ENCODE results near the gene AGTR1. TPM values are rescaled to one million over a fixed set of nuclear protein-coding genes. Genes with fewer than 3 reads are reported as not detected.

Gene AGTR1
- total RNA-seq, 2 experiments from 2014 or later, result not detected

DNA sequence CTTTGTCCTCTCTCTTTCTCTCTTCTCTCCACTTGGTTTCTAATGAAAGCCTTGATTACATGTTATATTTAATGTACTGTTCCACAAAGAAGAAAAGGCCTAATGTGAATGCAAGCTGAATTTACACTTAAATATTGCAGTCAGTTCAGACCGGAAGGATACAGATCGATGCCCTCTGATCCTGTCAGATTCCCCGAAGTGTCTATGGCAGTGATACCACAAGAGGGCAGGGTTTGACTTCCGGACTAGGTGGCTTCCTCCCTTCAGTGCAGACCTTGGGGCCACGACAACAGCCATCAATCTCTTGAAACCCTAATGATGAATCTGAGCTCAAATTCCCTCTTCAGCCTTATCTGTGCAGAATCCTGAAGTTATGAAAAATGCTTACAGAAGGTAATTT lies 29.5 kb downstream of the AGTR1 start:
- Mint-ChIP-seq H3K36me3 (ENCODE audit: low read depth) (no peaks in the 10 kb centered on the region), H3K9me3 (ENCODE audit: low read depth) (no peaks in the 10 kb centered on the region), H3K27me3 (peaks cover 2% of the 10 kb centered on the region), H3K4me1 (no peaks in the 10 kb centered on the region), H3K4me3 (no peak overlapping the region), H3K27ac (no peak overlapping the region)
- POLR2A ChIA-PET, result no interaction called here
- CTCF ChIA-PET, result interaction anchor here (0.8 kb wide), 1 partner anchor 9 kb away, joined by 3 read pairs; no protein-coding TSS in a partner anchor
- peak; percentile 44 for ATAC-seq
- intact Hi-C loops (cut with DNase I, micrococcal nuclease), result loop anchor here in 1 of 2 experiments (5.0 kb wide), 1 partner anchor 220 kb away; no protein-coding TSS in a partner anchor
- DNase-seq, result peak; percentile 26

DNA sequence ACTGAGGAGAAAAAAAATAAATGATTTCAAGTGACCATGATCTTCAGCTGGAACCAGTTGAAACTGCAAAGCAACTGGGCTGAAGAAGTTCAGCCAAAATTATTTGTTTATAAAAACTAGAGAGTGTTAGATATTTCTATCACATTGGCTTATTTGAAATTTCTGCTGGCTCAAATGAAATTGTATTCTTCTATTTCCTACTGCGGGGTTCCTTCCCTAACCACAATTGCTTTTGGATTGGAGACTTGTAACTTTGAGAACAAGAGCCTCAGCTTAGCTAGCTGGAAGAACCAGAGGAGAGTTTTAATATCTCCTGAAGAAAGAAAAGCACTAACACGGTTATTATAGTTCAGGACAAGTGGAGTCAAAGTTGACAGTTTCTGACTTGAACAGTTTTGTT lies 31.1 kb downstream of the AGTR1 start:
- ATAC-seq (no peak), DNase-seq (no peak)
- no peak overlapping the region for H3K4me3 Mint-ChIP-seq
- intact Hi-C loops (cut with DNase I, micrococcal nuclease), result loop anchor here in 1 of 2 experiments (5.0 kb wide), 1 partner anchor 219 kb away; no protein-coding TSS in a partner anchor
- POLR2A ChIA-PET, result no interaction called here
- H3K4me1 Mint-ChIP-seq, result no peaks in the 10 kb centered on the region
- no peaks in the 10 kb centered on the region for H3K36me3 Mint-ChIP-seq (ENCODE audit: low read depth)
- no peaks in the 10 kb centered on the region for H3K9me3 Mint-ChIP-seq (ENCODE audit: low read depth)
- CTCF ChIA-PET, result no interaction called here
- peaks cover 2% of the 10 kb centered on the region for H3K27me3 Mint-ChIP-seq
- H3K27ac Mint-ChIP-seq, result no peak overlapping the region

DNA sequence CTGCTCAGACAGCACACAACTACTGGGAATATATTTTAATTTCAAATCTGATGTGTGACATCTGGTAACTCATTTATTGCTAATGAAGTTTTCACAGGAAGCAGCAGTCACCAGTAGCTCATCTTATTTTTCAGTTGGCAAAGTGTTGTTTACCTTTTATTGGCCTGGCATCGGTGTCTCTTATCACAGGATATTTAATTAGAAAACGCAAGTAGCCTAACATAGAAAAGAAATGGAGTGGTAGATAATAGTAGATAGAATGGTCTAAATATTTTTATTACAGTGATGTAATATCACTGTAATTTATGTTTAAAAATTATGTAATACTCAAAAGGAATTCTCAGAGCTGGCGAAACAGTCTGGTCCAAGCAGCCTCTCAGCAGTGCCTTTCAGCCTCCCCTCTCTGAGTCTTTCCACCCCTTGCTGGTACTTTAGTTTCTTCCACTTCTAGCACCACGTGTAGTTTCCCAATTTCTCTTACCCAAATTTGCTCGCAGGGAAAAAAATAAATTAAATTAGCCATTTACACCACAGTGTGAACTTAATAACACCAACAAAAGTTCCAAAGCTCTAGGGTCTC lies 31.9 kb downstream of the AGTR1 start:
- Mint-ChIP-seq H3K36me3 (ENCODE audit: low read depth) (no peaks in the 10 kb centered on the region), H3K27ac (no peak overlapping the region), H3K9me3 (ENCODE audit: low read depth) (no peaks in the 10 kb centered on the region), H3K4me3 (no peak overlapping the region), H3K4me1 (no peaks in the 10 kb centered on the region), H3K27me3 (peaks cover 2% of the 10 kb centered on the region)
- ChIA-PET CTCF (no interaction called here), POLR2A (no interaction called here)
- intact Hi-C loops (cut with DNase I, micrococcal nuclease), result loop anchor here in 1 of 2 experiments (5.0 kb wide), 1 partner anchor 218 kb away; no protein-coding TSS in a partner anchor
- DNase-seq, result no peak
- no peak for ATAC-seq

DNA sequence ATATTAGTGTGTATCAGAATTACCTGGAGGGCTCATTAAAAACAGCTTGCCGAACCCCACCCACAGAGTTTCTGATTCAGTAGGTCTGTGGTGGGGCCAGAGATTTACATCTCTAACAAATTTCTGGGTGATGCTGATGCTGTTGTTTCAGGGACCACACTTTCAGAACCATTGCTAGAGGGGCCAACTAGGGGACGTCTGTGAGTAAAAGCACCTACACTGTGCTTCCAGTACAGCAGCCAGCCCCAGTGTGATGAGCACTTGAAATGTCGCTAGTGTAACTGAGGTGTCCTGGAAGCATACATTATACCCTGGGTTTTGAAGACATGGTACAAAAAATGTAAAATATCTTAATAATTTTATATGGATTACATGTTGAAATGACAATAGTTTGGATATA lies 33.0 kb downstream of the AGTR1 start:
- Mint-ChIP-seq H3K9me3 (ENCODE audit: low read depth) (no peaks in the 10 kb centered on the region), H3K4me3 (no peak overlapping the region), H3K27ac (no peak overlapping the region), H3K4me1 (no peaks in the 10 kb centered on the region), H3K36me3 (ENCODE audit: low read depth) (no peaks in the 10 kb centered on the region), H3K27me3 (peaks cover 2% of the 10 kb centered on the region)
- intact Hi-C loops (cut with DNase I, micrococcal nuclease), result no loop called here
- ChIA-PET POLR2A (no interaction called here), CTCF (no interaction called here)
- DNase-seq (no peak), ATAC-seq (no peak)

DNA sequence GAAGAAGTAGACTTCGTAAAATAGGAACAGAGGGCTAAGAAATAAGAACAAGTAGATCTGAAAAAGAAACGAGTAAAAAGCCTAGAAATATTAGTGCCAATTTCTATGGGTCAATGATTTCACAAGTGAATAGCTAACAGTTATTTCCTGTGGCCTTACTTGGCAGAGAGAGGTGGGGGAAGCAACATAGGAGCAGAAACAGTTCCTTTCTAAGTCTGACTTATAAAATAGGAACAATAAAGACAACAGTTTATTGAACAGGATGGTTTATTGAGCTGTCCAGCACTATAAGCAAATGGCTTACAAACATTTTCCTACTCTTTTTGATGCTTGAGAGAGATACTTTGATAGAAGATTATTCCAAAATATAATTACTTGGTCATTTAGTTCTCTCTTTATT lies 37.9 kb downstream of the AGTR1 start:
- Mint-ChIP-seq H3K36me3 (ENCODE audit: low read depth) (no peaks in the 10 kb centered on the region), H3K4me1 (no peaks in the 10 kb centered on the region)
- intact Hi-C loops (cut with DNase I, micrococcal nuclease), result no loop called here

DNA sequence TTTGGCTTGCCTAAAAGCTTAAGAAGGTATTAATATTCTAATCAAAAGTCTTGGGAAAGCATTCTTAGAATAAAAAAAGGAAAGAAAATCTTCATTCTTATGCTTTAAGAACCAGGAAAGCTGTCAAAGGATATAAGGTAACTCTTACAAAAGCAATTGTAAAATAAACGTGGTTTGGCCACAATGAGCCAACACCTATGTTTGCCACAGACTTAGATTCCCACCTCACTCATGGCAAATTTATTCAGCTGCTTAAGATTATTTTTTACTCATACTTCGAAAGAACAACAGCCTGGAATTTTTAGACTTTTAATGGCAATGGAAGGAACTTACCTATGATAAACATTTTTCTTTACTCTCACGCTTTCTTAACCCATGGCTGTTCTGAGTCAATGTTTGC lies 38.4 kb downstream of the AGTR1 start:
- Mint-ChIP-seq H3K4me3 (no peak overlapping the region), H3K27ac (no peak overlapping the region), H3K9me3 (ENCODE audit: low read depth) (no peaks in the 10 kb centered on the region), H3K4me1 (no peaks in the 10 kb centered on the region), H3K36me3 (ENCODE audit: low read depth) (no peaks in the 10 kb centered on the region), H3K27me3 (no peaks in the 10 kb centered on the region)
- DNase-seq (no peak), ATAC-seq (no peak)
- ChIA-PET CTCF (interaction anchor here (0.8 to 1.0 kb wide), 2 partner anchors 9 to 100 kb away, joined by 3 read pairs; no protein-coding TSS in a partner anchor), POLR2A (no interaction called here)
- intact Hi-C loops (cut with DNase I, micrococcal nuclease), result no loop called here

More for the DNA sequence above, 37.9 kb downstream of the AGTR1 start:
- no peaks in the 10 kb centered on the region for H3K9me3 Mint-ChIP-seq (ENCODE audit: low read depth)
- H3K27ac Mint-ChIP-seq, result no peak overlapping the region
- ChIA-PET POLR2A (no interaction called here), CTCF (interaction anchor here (1.0 kb wide), 1 partner anchor 9 kb away, joined by 3 read pairs; no protein-coding TSS in a partner anchor)
- DNase-seq (no peak), ATAC-seq (no peak)
- H3K27me3 Mint-ChIP-seq, result no peaks in the 10 kb centered on the region
- H3K4me3 Mint-ChIP-seq, result no peak overlapping the region

DNA sequence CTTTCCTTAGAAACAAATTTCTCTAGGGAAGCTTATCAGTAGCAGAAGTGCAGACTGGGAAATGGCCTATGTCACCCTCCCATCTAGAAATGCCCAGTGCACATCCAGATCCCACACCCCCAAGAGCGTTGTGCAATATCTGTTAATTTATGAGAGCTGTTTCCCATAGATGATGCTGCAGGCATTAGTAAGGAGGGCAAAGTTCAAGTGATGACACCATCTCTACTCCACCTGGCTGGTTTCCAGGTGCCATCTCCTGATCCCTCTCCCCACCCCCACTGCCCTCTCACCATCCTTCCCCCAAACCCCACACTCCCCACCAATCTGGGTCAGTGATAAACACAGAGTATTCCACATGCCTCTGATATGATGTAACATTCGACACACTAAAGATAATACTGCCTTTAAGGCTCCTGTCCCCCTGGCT lies 39.4 kb downstream of the AGTR1 start:
- no peaks in the 10 kb centered on the region for H3K9me3 Mint-ChIP-seq (ENCODE audit: low read depth)
- no peaks in the 10 kb centered on the region for H3K27me3 Mint-ChIP-seq
- ATAC-seq (no peak), DNase-seq (no peak)
- H3K4me3 Mint-ChIP-seq, result no peak overlapping the region
- intact Hi-C loops (cut with DNase I, micrococcal nuclease), result no loop called here
- ChIA-PET CTCF (interaction anchor here (0.8 kb wide), 1 partner anchor 101 kb away, joined by 3 read pairs; no protein-coding TSS in a partner anchor), POLR2A (no interaction called here)
- no peaks in the 10 kb centered on the region for H3K36me3 Mint-ChIP-seq (ENCODE audit: low read depth)
- no peaks in the 10 kb centered on the region for H3K4me1 Mint-ChIP-seq
- H3K27ac Mint-ChIP-seq, result no peak overlapping the region

DNA sequence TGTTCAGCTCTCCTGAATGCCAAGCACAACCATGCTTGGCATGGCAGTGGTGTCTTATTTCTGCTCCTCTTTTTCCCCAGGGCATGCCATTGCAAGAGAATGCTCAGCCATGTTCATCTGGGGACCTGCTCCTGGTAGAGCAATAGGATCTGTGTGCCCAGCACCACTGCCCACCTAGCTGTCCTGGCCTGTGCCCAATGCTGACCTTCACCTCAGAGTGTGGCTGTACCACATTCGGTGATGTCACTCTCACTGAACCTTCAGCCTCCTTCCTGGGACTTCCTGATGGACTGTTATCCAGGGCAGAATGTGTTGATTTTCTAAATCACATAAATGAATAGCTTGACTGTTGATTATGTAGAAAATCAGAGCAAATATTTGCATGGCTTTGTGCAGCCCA lies 42.0 kb downstream of the AGTR1 start:
- no peak for DNase-seq
- POLR2A ChIA-PET, result no interaction called here
- ATAC-seq, result no peak
- H3K27ac Mint-ChIP-seq, result no peak overlapping the region
- H3K4me1 Mint-ChIP-seq, result no peaks in the 10 kb centered on the region
- H3K9me3 Mint-ChIP-seq (ENCODE audit: low read depth), result no peaks in the 10 kb centered on the region
- CTCF ChIA-PET, result no interaction called here
- H3K36me3 Mint-ChIP-seq (ENCODE audit: low read depth), result no peaks in the 10 kb centered on the region
- H3K27me3 Mint-ChIP-seq, result no peaks in the 10 kb centered on the region
- intact Hi-C loops (cut with DNase I, micrococcal nuclease), result no loop called here
- H3K4me3 Mint-ChIP-seq, result no peak overlapping the region

DNA sequence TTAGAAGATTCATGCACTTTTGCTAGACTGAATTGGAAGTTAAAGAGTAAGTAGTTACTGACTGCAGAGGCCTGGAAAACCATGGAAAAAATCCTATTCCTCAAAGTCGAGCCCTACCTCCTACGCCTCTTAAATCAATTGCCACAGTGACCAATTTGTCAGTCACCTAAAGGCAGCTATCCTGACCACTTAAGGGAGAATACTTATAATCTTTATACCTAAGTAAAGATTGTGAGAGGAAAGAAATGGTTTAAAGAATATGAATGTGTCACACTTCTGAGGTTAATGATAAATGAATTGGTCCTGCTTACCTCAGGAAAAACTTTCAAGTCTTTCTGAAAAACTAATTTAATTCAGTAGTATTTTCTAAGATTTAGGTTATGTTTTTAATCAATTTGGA lies 42.6 kb downstream of the AGTR1 start:
- Mint-ChIP-seq H3K4me1 (no peaks in the 10 kb centered on the region), H3K27ac (no peak overlapping the region), H3K36me3 (ENCODE audit: low read depth) (no peaks in the 10 kb centered on the region), H3K4me3 (no peak overlapping the region), H3K9me3 (ENCODE audit: low read depth) (no peaks in the 10 kb centered on the region), H3K27me3 (no peaks in the 10 kb centered on the region)
- DNase-seq (no peak), ATAC-seq (no peak)
- ChIA-PET CTCF (no interaction called here), POLR2A (no interaction called here)
- intact Hi-C loops (cut with DNase I, micrococcal nuclease), result no loop called here

DNA sequence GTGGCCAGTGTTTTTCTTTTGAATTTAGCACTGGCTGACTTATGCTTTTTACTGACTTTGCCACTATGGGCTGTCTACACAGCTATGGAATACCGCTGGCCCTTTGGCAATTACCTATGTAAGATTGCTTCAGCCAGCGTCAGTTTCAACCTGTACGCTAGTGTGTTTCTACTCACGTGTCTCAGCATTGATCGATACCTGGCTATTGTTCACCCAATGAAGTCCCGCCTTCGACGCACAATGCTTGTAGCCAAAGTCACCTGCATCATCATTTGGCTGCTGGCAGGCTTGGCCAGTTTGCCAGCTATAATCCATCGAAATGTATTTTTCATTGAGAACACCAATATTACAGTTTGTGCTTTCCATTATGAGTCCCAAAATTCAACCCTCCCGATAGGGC lies 43.5 kb downstream of the AGTR1 start:
- intact Hi-C loops (cut with DNase I, micrococcal nuclease), result no loop called here
- ATAC-seq (no peak), DNase-seq (no peak)
- Mint-ChIP-seq H3K27me3 (no peaks in the 10 kb centered on the region), H3K4me3 (no peak overlapping the region), H3K4me1 (no peaks in the 10 kb centered on the region), H3K36me3 (ENCODE audit: low read depth) (no peaks in the 10 kb centered on the region), H3K27ac (no peak overlapping the region), H3K9me3 (ENCODE audit: low read depth) (no peaks in the 10 kb centered on the region)
- POLR2A ChIA-PET, result no interaction called here
- CTCF ChIA-PET, result no interaction called here

DNA sequence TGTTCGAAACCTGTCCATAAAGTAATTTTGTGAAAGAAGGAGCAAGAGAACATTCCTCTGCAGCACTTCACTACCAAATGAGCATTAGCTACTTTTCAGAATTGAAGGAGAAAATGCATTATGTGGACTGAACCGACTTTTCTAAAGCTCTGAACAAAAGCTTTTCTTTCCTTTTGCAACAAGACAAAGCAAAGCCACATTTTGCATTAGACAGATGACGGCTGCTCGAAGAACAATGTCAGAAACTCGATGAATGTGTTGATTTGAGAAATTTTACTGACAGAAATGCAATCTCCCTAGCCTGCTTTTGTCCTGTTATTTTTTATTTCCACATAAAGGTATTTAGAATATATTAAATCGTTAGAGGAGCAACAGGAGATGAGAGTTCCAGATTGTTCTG lies 44.4 kb downstream of the AGTR1 start:
- ChIA-PET POLR2A (no interaction called here), CTCF (no interaction called here)
- ATAC-seq (no peak), DNase-seq (no peak)
- Mint-ChIP-seq H3K4me1 (no peaks in the 10 kb centered on the region), H3K27ac (no peak overlapping the region), H3K27me3 (peaks cover 2% of the 10 kb centered on the region), H3K9me3 (ENCODE audit: low read depth) (no peaks in the 10 kb centered on the region), H3K4me3 (no peak overlapping the region), H3K36me3 (ENCODE audit: low read depth) (no peaks in the 10 kb centered on the region)
- intact Hi-C loops (cut with DNase I, micrococcal nuclease), result no loop called here

DNA sequence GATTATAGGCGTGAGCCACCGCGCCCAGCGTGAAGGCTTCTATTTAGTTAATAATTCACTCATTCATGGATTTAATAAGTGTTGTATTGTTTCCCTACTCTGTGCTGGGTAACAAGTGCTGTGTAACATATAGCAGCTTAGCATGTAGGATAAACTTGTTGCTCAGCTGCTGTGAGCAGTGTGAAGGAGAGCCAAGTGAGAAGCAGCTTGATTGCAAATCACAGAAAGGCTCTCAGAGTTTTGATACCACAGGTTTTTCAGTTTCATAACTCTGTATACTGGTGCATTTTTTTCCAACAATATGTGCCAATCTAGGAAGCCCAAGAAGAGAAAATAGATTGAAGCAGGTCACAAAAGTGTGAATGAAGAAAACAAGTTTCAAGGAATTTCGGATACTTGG lies 48.4 kb downstream of the AGTR1 start:
- CTCF ChIA-PET, result no interaction called here
- DNase-seq, result no peak
- Mint-ChIP-seq H3K9me3 (ENCODE audit: low read depth) (no peaks in the 10 kb centered on the region), H3K4me1 (no peaks in the 10 kb centered on the region), H3K27ac (no peak overlapping the region), H3K4me3 (no peak overlapping the region), H3K36me3 (ENCODE audit: low read depth) (no peaks in the 10 kb centered on the region), H3K27me3 (peaks cover 2% of the 10 kb centered on the region)
- ATAC-seq, result no peak
- POLR2A ChIA-PET, result no interaction called here
- intact Hi-C loops (cut with DNase I, micrococcal nuclease), result no loop called here

DNA sequence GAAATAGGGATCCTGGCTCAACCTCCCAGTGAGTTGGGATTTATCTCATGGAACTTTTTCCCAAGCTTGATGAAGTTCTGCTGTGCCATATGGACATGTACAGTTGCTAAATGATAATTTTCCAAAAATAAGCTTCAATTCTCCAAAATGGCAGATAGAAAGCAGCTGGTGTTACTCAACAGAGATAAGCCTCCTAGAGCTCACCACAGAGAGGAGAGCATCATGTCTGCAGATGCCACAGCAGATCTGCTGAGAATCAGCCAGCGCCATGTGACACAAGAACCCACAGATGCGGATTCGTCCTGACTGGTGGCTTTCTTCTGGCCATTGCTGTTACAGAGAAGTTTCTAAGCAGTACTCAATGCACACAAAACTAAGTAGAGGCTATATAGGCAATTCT lies 50.6 kb downstream of the AGTR1 start:
- POLR2A ChIA-PET, result no interaction called here
- H3K27me3 Mint-ChIP-seq, result peaks cover 2% of the 10 kb centered on the region

More for the DNA sequence above, 50.6 kb downstream of the AGTR1 start:
- H3K4me3 Mint-ChIP-seq, result no peak overlapping the region
- H3K27ac Mint-ChIP-seq, result no peak overlapping the region
- ATAC-seq (no peak), DNase-seq (no peak)
- H3K4me1 Mint-ChIP-seq, result no peaks in the 10 kb centered on the region
- intact Hi-C loops (cut with DNase I, micrococcal nuclease), result no loop called here
- CTCF ChIA-PET, result no interaction called here
- H3K9me3 Mint-ChIP-seq (ENCODE audit: low read depth), result no peaks in the 10 kb centered on the region
- no peaks in the 10 kb centered on the region for H3K36me3 Mint-ChIP-seq (ENCODE audit: low read depth)
